Osteoblast (primary cell): Measurements from ENCODE around the gene C14orf119. TPM values are rescaled to one million over a fixed set of nuclear protein-coding genes. Genes with fewer than 3 reads are reported as not detected.

Experiments
- DNase-seq: peaks from one replicate; pipeline ENCODE4 v3.0.0; 2011; ENCODE audit warnings: low spot score, mixed read lengths; ENCODE audit not compliant: insufficient read length; ENCODE audit errors: missing footprints
- H2AFZ ChIP-seq: 2 replicates; pipeline ENCODE4 v1.6.0; 2011; ENCODE audit warnings: mild to moderate bottlenecking, low read length
- H3K27ac ChIP-seq: 2 replicates; pipeline ENCODE4 v1.5.1; 2011; ENCODE audit warnings: mild to moderate bottlenecking, low read depth, low read length, moderate library complexity
- H3K27me3 ChIP-seq: 2 replicates; pipeline ENCODE4 v1.6.0; 2012; ENCODE audit warnings: mild to moderate bottlenecking, control low read depth, inconsistent platforms, low read length, moderate library complexity; ENCODE audit not compliant: insufficient read depth
- H3K36me3 ChIP-seq: 2 replicates; pipeline ENCODE4 v1.5.1; 2011; ENCODE audit warnings: mild to moderate bottlenecking, low read length, control low read depth, moderate library complexity; ENCODE audit not compliant: insufficient read depth
- H3K4me1 ChIP-seq: 2 replicates; pipeline ENCODE4 v1.5.1; 2011; ENCODE audit warnings: mild to moderate bottlenecking, low read length, control low read depth, moderate library complexity; ENCODE audit not compliant: insufficient read depth
- H3K4me2 ChIP-seq: 2 replicates; pipeline ENCODE4 v1.6.0; 2011; ENCODE audit warnings: mild to moderate bottlenecking, low read length; ENCODE audit not compliant: insufficient read depth
- H3K4me3 ChIP-seq: fragments of 200-600 bp; sonication (generic); 3 replicates; pipeline ENCODE4 v1.5.1; 2012; ENCODE audit warnings: mild to moderate bottlenecking, low read length, inconsistent platforms; ENCODE audit not compliant: insufficient read depth
- H3K79me2 ChIP-seq: 2 replicates; pipeline ENCODE4 v1.6.0; 2012; ENCODE audit warnings: mild to moderate bottlenecking, low read length, control low read depth, inconsistent platforms; ENCODE audit not compliant: insufficient read depth
- H3K9me3 ChIP-seq: 2 replicates; pipeline ENCODE4 v1.5.1; 2011; ENCODE audit warnings: low read depth, low read length, control low read depth
- H4K20me1 ChIP-seq: 2 replicates; pipeline ENCODE4 v1.6.0; 2012; ENCODE audit warnings: mild to moderate bottlenecking, low read length, control low read depth; ENCODE audit not compliant: insufficient read depth
- total RNA-seq: library from RNA; depleted of rRNA; stranded (reverse); fragments of >200 nt; gene quantifications from 2 replicates; pipeline ENCODE4 v1.2.3, GENCODE V29; 2012
- TF ChIP-seq, protein P1 (sequence below): IDR thresholded peaks from 2 replicates; pipeline ENCODE4 v1.5.1; 2011; ENCODE audit warnings: mild to moderate bottlenecking, low read depth, low read length, moderate library complexity; ENCODE audit errors: extremely low read depth

The C14orf119 gene
- total RNA-seq, 1 donor, result 43.1 TPM

DNA sequence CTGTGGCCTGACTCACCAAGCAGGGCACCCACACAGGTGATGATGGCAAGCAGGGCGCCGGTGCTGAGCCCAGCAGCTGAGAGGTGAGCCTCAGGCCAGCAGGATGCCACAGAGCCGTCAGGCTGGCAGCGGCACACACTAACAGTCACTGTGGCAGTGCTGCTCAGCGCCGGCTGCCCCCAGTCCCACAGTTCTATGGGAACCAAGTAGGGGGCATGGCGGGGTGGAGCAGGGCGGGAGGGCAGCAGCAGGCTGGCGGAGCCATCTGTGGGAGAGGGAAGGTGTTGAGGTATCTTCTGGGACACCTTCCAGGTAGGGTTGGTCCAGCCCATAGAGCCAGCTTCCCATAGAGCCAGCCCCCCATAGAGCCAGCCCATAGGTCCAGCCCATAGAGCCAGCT, 46.3 kb upstream of the C14orf119 start:
- Histone ChIP-seq H3K36me3 (no peaks in the 10 kb centered on the region), H2AFZ (no peak overlapping the region), H3K27ac (no peak overlapping the region), H3K27me3 (no peaks in the 10 kb centered on the region), H3K4me3 (no peak overlapping the region), H3K9me3 (no peaks in the 10 kb centered on the region), H3K79me2 (no peaks in the 10 kb centered on the region), H3K4me2 (no peak overlapping the region), H4K20me1 (no peaks in the 10 kb centered on the region), H3K4me1 (no peaks in the 10 kb centered on the region)
- DNase-seq, result peak; percentile 8
- TF ChIP-seq, protein P1, sequence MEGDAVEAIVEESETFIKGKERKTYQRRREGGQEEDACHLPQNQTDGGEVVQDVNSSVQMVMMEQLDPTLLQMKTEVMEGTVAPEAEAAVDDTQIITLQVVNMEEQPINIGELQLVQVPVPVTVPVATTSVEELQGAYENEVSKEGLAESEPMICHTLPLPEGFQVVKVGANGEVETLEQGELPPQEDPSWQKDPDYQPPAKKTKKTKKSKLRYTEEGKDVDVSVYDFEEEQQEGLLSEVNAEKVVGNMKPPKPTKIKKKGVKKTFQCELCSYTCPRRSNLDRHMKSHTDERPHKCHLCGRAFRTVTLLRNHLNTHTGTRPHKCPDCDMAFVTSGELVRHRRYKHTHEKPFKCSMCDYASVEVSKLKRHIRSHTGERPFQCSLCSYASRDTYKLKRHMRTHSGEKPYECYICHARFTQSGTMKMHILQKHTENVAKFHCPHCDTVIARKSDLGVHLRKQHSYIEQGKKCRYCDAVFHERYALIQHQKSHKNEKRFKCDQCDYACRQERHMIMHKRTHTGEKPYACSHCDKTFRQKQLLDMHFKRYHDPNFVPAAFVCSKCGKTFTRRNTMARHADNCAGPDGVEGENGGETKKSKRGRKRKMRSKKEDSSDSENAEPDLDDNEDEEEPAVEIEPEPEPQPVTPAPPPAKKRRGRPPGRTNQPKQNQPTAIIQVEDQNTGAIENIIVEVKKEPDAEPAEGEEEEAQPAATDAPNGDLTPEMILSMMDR, result no peak

DNA sequence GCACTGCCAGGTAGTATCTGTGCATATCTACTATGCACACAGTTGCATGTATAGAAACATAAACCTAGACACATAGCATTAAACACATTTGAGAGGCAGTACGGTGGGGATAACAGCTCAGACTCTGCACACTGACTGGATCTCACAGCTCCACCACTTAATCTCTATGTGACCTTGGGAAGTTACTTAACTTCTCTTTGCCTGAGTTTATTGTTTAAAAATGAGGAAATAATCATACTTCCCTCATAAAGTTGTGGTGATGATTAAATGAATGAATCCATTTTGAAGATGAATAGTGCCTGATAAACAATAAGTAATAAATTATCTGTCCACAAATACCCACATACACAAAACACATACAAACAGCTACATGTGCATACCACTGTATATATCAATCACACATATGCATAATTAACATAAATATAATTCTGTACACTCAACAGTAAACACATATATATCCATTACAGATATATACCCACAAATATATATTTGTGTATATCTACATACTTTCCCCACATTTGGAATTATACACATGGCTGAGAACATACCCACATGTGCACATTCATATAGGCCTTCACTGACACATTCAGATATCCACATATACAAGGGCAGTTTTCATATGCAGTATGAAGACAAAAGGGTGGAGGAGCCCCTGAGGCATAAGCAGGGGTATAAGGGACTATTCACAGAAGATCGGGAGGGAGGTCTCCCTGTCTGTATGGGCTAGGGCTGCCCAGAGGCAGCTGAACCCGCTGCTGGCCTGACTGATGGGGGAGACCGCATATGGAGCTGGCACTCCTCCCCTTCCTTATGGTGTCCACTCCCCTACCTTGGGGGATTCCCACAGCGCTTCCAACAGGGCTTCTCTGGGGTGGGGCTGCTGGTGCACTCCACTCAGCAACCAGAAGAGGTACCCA, 43.9 kb upstream of the C14orf119 start:
- Histone ChIP-seq H3K27ac (no peak overlapping the region), H3K36me3 (no peaks in the 10 kb centered on the region), H3K4me3 (no peak overlapping the region), H3K79me2 (no peaks in the 10 kb centered on the region), H2AFZ (no peak overlapping the region), H3K4me2 (no peak overlapping the region), H3K9me3 (no peaks in the 10 kb centered on the region), H4K20me1 (no peaks in the 10 kb centered on the region), H3K4me1 (peaks cover 2% of the 10 kb centered on the region), H3K27me3 (no peaks in the 10 kb centered on the region)
- peak; percentile 62 for DNase-seq
- TF ChIP-seq, protein P1, result no peak

DNA sequence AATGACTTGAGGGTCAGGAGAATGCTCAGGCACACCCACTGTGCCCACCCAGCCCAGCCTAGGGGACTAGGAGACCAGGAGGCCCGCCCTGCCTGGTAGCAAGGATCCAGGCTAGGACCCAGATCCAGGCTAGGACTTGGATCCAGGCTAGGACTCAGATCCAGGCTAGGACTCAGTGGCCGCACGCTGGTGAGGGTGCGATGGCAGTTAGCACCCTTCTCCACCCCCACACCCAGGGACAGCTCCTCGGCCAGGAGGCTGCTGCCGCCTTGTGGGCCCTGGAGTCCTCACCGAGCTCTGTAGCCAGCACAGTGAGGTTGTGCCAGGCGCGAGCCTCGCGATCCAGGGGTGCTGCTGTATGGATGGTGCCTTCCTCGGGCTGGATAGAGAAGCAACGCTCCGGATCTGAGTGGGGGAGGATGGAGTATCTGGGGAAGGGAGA, 43.1 kb upstream of the C14orf119 start:
- Histone ChIP-seq H3K36me3 (no peaks in the 10 kb centered on the region), H3K27me3 (no peaks in the 10 kb centered on the region), H3K9me3 (no peaks in the 10 kb centered on the region), H3K4me1 (peaks cover 10% of the 10 kb centered on the region), H3K79me2 (no peaks in the 10 kb centered on the region), H3K4me2 (no peak overlapping the region), H3K27ac (no peak overlapping the region), H4K20me1 (no peaks in the 10 kb centered on the region), H3K4me3 (no peak overlapping the region), H2AFZ (no peak overlapping the region)
- DNase-seq, result peak; percentile 92
- TF ChIP-seq, protein P1, result peak; percentile 38

DNA sequence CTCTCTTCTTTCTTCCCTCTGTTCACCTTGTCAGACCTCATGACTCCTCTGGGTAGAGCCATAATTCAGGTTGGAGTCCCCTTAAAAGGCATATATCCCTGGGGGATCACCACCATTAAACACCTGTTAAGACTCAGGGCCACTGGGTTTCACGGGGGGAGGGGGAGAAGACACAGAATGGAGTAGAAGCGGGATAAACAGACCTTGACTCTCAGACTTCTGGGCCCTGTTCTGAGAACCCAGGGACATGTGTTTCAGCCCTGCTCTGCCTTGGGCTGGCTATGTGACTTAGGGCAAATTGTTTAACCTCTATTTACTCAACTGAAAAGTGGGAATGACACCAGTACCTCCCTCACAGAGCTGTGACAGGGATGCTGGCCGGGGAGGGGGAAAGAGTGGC, 42.6 kb upstream of the C14orf119 start:
- Histone ChIP-seq H3K79me2 (no peaks in the 10 kb centered on the region), H3K4me2 (no peak overlapping the region), H3K27me3 (no peaks in the 10 kb centered on the region), H3K4me1 (peaks cover 10% of the 10 kb centered on the region), H3K9me3 (no peaks in the 10 kb centered on the region), H3K36me3 (no peaks in the 10 kb centered on the region), H4K20me1 (no peaks in the 10 kb centered on the region), H3K4me3 (no peak overlapping the region), H3K27ac (no peak overlapping the region), H2AFZ (no peak overlapping the region)
- DNase-seq, result no peak
- TF ChIP-seq, protein P1, result no peak
